HG02759 (cell line): ENCODE results near the gene POLR3E.

Experiments
- ATAC-seq: cut with Tn5 transposase; IDR thresholded peaks from one replicate; pipeline ENCODE4 v1.9.1; 2021; ENCODE audit warnings: mild to moderate bottlenecking, moderate library complexity; ENCODE audit not compliant: unreplicated experiment

Gene POLR3E

GRCh38 chr16:22380529-22380928, 83.3 kb downstream of the POLR3E start:
- ATAC-seq = no peak

GRCh38 chr16:22381392-22381791, 84.2 kb downstream of the POLR3E start:
- ATAC-seq = no peak

GRCh38 chr16:22383827-22384226, 86.6 kb downstream of the POLR3E start:
- no peak for ATAC-seq
